ENCODE measurements around the gene HECTD4. TPM values are rescaled to one million over a fixed set of nuclear protein-coding genes. Genes with fewer than 3 reads are reported as not detected.

Gene HECTD4
- total RNA-seq, 1 donor from 2014 or later, result 40.7 TPM

- H3K27ac Mint-ChIP-seq (ENCODE audit: unreplicated experiment), result peak overlapping the region; percentile 43
- TF ChIP-seq, protein P1, sequence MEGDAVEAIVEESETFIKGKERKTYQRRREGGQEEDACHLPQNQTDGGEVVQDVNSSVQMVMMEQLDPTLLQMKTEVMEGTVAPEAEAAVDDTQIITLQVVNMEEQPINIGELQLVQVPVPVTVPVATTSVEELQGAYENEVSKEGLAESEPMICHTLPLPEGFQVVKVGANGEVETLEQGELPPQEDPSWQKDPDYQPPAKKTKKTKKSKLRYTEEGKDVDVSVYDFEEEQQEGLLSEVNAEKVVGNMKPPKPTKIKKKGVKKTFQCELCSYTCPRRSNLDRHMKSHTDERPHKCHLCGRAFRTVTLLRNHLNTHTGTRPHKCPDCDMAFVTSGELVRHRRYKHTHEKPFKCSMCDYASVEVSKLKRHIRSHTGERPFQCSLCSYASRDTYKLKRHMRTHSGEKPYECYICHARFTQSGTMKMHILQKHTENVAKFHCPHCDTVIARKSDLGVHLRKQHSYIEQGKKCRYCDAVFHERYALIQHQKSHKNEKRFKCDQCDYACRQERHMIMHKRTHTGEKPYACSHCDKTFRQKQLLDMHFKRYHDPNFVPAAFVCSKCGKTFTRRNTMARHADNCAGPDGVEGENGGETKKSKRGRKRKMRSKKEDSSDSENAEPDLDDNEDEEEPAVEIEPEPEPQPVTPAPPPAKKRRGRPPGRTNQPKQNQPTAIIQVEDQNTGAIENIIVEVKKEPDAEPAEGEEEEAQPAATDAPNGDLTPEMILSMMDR (IDR thresholded peaks at IDR 0.05), result no peak
- H3K36me3 Mint-ChIP-seq (ENCODE audit: low read depth), result no peaks in the 10 kb centered on the region
- no peak overlapping the region for H3K4me3 Mint-ChIP-seq (ENCODE audit: unreplicated experiment)
- no peak for DNase-seq (ENCODE audit: low spot score)
- no peaks in the 10 kb centered on the region for H3K9me3 Mint-ChIP-seq (ENCODE audit: low read depth)
- H3K4me1 Mint-ChIP-seq (ENCODE audit: low read depth), result peaks cover 40% of the 10 kb centered on the region
- H3K27me3 Mint-ChIP-seq (ENCODE audit: low read depth), result no peaks in the 10 kb centered on the region
Measured at GRCh38 chr12:112424126-112424525, 41.9 kb upstream of the HECTD4 start.

DNA sequence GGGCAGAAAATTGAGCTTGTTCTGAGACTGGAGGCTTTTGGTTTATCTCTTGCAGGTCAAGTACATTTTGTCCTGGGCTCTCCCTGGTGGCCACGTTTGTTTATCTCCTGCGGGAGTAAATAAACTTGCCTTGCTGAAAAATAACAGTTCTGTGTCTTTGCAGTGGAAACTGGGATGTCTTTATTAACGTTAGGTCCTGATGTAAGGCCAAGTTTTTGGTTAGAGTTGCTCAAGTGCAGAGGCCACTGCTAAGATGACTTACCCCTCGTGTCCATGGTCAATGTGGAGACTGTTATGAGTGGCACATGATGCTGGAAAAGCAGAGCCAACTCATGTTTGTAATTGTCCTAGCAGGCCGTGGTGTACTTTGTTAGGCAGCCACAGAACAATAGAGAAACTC, 40.3 kb upstream of the HECTD4 start:
- TF ChIP-seq, protein P1 (IDR thresholded peaks at IDR 0.05), result no peak
- DNase-seq (ENCODE audit: low spot score), result no peak
- H3K27me3 Mint-ChIP-seq (ENCODE audit: low read depth), result no peaks in the 10 kb centered on the region
- no peaks in the 10 kb centered on the region for H3K36me3 Mint-ChIP-seq (ENCODE audit: low read depth)
- no peaks in the 10 kb centered on the region for H3K9me3 Mint-ChIP-seq (ENCODE audit: low read depth)
- no peak overlapping the region for H3K4me3 Mint-ChIP-seq (ENCODE audit: unreplicated experiment)
- H3K4me1 Mint-ChIP-seq (ENCODE audit: low read depth), result peaks cover 45% of the 10 kb centered on the region
- H3K27ac Mint-ChIP-seq (ENCODE audit: unreplicated experiment), result no peak overlapping the region

- Mint-ChIP-seq H3K4me1 (ENCODE audit: low read depth) (peaks cover 45% of the 10 kb centered on the region), H3K9me3 (ENCODE audit: low read depth) (no peaks in the 10 kb centered on the region), H3K27ac (ENCODE audit: unreplicated experiment) (no peak overlapping the region), H3K36me3 (ENCODE audit: low read depth) (no peaks in the 10 kb centered on the region), H3K4me3 (ENCODE audit: unreplicated experiment) (no peak overlapping the region), H3K27me3 (ENCODE audit: low read depth) (no peaks in the 10 kb centered on the region)
- no peak for DNase-seq (ENCODE audit: low spot score)
- TF ChIP-seq, protein P1 (IDR thresholded peaks at IDR 0.05), result no peak
Measured at GRCh38 chr12:112421363-112421762, 39.1 kb upstream of the HECTD4 start.

DNA sequence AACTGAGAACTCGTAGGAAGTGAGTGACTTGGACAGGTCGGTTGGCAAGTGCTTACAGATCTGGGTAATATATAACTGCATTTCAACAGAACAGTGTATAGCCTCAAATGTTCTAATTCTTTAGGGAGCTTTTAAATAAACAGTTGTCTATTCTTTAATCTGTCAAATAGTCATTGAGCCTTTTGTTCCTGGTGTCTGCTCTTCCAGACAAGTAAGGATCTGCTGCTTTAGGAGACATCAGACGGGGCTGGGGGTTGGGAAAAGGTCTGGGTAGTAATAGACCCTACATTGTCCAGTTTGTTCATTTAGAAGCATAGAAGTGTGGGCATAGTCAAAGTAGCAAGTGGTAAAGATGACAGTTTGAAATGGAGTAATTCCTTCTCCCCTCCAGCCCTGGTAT, 38.5 kb upstream of the HECTD4 start:
- no peak for DNase-seq (ENCODE audit: low spot score)

DNA sequence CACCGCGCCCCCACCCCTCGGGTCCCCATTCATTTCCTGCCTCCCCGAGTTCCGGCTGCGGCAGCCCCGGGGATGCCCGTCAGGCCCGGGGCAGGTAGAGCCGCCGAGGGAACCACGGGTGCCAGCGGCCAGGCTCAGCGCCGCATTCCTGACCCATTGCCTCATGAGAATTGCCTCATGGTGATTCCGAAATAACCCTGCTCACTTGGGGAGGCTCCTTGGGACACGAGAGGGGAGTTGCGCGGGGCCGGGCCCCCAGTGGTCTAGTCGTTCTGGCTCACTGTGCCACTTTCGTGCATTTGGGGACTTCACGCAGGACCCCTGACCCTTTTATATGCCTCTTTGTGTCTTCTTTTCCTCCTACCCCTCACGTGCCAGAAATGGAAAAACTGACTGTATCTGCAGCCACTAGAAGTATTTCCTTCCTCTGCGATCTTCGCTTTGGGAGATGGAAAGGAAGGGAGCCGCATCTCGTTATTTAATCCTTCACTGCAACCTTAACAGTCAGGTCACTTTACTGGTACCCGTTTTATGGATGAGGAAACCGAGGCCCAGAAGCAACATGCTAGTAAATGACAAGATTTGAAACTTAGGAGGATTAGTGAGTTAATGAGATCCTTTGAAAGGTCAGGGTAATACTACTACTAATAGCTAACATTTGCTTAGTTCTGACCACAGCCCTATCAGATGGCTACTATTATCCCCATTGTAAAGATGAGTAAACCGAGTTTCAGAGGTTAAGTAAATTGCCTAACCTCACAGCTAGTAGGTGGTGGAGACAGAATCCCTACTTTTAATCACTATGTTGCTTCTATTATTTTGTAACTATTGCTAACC, 37.3 kb upstream of the HECTD4 start:
- Mint-ChIP-seq H3K27ac (ENCODE audit: unreplicated experiment) (peak overlapping the region; percentile 99), H3K27me3 (ENCODE audit: low read depth) (no peaks in the 10 kb centered on the region), H3K4me3 (ENCODE audit: unreplicated experiment) (peak overlapping the region; percentile 94), H3K9me3 (ENCODE audit: low read depth) (no peaks in the 10 kb centered on the region), H3K4me1 (ENCODE audit: low read depth) (peaks cover 45% of the 10 kb centered on the region), H3K36me3 (ENCODE audit: low read depth) (no peaks in the 10 kb centered on the region)
- TF ChIP-seq, protein P1 (IDR thresholded peaks at IDR 0.05), result peak; percentile 58
- no peak for DNase-seq (ENCODE audit: low spot score)

More for the DNA sequence above, 38.5 kb upstream of the HECTD4 start:
- TF ChIP-seq, protein P1 (IDR thresholded peaks at IDR 0.05), result no peak
- no peaks in the 10 kb centered on the region for H3K36me3 Mint-ChIP-seq (ENCODE audit: low read depth)
- peak overlapping the region; percentile 94 for H3K4me3 Mint-ChIP-seq (ENCODE audit: unreplicated experiment)
- H3K27ac Mint-ChIP-seq (ENCODE audit: unreplicated experiment), result peak overlapping the region; percentile 85
- no peaks in the 10 kb centered on the region for H3K9me3 Mint-ChIP-seq (ENCODE audit: low read depth)
- H3K4me1 Mint-ChIP-seq (ENCODE audit: low read depth), result peaks cover 45% of the 10 kb centered on the region
- no peaks in the 10 kb centered on the region for H3K27me3 Mint-ChIP-seq (ENCODE audit: low read depth)
